Adrenal gland (tissue), 12 donors: ENCODE measurements around the gene SH2D1A. TPM values are rescaled to one million over a fixed set of nuclear protein-coding genes. Genes with fewer than 3 reads are reported as not detected.
"Not testable (repeated sequence)": the region's sequence is repeated elsewhere in the genome, so short reads cannot be mapped to it uniquely, and the experiment has no call there.

Experiments
- DNase-seq, 7 donors: peaks; one replicate each; pipeline ENCODE4 v3.0.0-alpha.2; 2019 to 2020
- H3K27ac ChIP-seq, 5 donors: fragments of 200-600 bp; sonication (generic) in 4 of 5; 1 replicate in 3 of 5; 2 replicates in 2 of 5; pipeline versions ENCODE4 v1.5.1 to v1.8.0; 2016 to 2020; ENCODE audit warnings: mild to moderate bottlenecking in 1 of 5
- H3K27me3 ChIP-seq: fragments of 200-600 bp; 2 replicates; pipeline ENCODE4 v1.8.0; 2021
- H3K36me3 ChIP-seq, 2 donors: fragments of 200-600 bp; replicated peaks in 1 of 2; 1 replicate in 1 of 2; 2 replicates in 1 of 2; pipeline versions ENCODE4 v1.5.1 to v1.8.0; 2018 to 2022
- H3K4me1 ChIP-seq, 2 donors: fragments of 200-600 bp; replicated peaks in 1 of 2; 1 replicate in 1 of 2; 2 replicates in 1 of 2; pipeline versions ENCODE4 v1.5.1 to v1.8.0; 2018 to 2021
- H3K4me3 ChIP-seq, 4 donors: fragments of 200-600 bp; sonication (generic) in 3 of 4; one replicate each; pipeline ENCODE4 v1.5.1; 2016 to 2018
- H3K9me3 ChIP-seq, 3 donors: fragments of 200-600 bp; sonication (generic) in 1 of 3; replicated peaks in 1 of 3; 1 replicate in 2 of 3; 2 replicates in 1 of 3; pipeline versions ENCODE4 v1.5.1 to v1.8.0; 2016 to 2021
- CTCF ChIP-seq, 6 experiments: fragments of 450-650 bp in 4 of 6; fragments of 200-600 bp in 2 of 6; sonication (generic) in 1 of 6; IDR thresholded peaks; 1 replicate in 5 of 6; 2 replicates in 1 of 6; pipeline versions ENCODE4 v1.5.1 to v1.8.0; 2016 to 2021; ENCODE audit warnings: antibody characterized with exemption in 6 of 6, mild to moderate bottlenecking in 2 of 6, moderate library complexity in 1 of 6
- POLR2A ChIP-seq, 2 donors: fragments of 450-650 bp; IDR thresholded peaks; one replicate each; pipeline ENCODE4 v1.6.1; 2017; ENCODE audit warnings: antibody characterized with exemption in 2 of 2, mild to moderate bottlenecking in 2 of 2, moderate library complexity in 1 of 2
- WGBS, 4 donors: extraction: QIAGEN DNeasy Blood & Tissue Kit in 2 of 4; methylation state at CpG; one replicate each; pipeline versions ENCODE4 v1.1.5 to v1.1.7; 2013 to 2017; 5-methylcytosine and 5-hydroxymethylcytosine counted together
- intact Hi-C, 2 donors: fragments of 100-400 bp; cut with DNase I; formaldehyde crosslinking; loops; one replicate each; pipeline versions ENCODE4 v1.14.1 to v1.15.0; 2022 to 2023
- polyA plus RNA-seq, 3 donors: library from polyadenylated mRNA; stranded (reverse); fragments of 200-250 nt in 2 of 3; fragments of 350-450 nt in 1 of 3; fragmentation: Illumina TruSeq in 1 of 3; extraction: RNeasy Lipid Tissue Mini Kit (QIAGEN cat#74804) in 1 of 3; gene quantifications; one replicate each; pipeline ENCODE4 v1.2.3, GENCODE V29; 2013 to 2014
- total RNA-seq, 9 donors: library from RNA; depleted of rRNA in 4 of 9; stranded (reverse); fragments of >200 nt in 4 of 9; fragments of 120-200 nt in 1 of 9; fragmentation: NEBNext Ultra II Directional in 1 of 9; extraction: Animal tissue kit (Norgen Biotek cat#: 25700) in 1 of 9; gene quantifications; one replicate each; pipeline versions ENCODE4 v1.1.0 to v1.2.4, GENCODE V29; 2013 to 2023
- donor health status: healthy with polysubstance abuse.
- donor health status: Bipolar disorder and iron deficiency.
- donor health status: DM: yes; HTN: yes; CAD: no.
- donor health status: DM: no; HTN: no; CAD: no.
- donor health status: DM: no; HTN: no; CAD: no.
- donor health status: DM: yes; HTN: yes; CAD: no.

Gene SH2D1A
- total and polyA plus RNA-seq, 12 donors: 0.06 to 1.4 (median 0.40) TPM; not detected in 3

- WGBS, 4 donors: 53 to 65% (median 60%) methylated on average over 1 of the region's 1 CpG
- intact Hi-C loops: no loop called here
- Histone ChIP-seq H3K27me3 (peaks cover 15% of the 10 kb centered on the region), H3K36me3 (no peaks in the 10 kb centered on the region), H3K4me3 (no peak overlapping the region), H3K9me3 (no peaks in the 10 kb centered on the region), H3K27ac (no peak overlapping the region), H3K4me1 (no peaks in the 10 kb centered on the region)
- DNase-seq: no peak
- TF ChIP-seq CTCF (IDR thresholded peaks at IDR 0.05) (no peak), POLR2A (IDR thresholded peaks at IDR 0.05) (no peak)
Measured at GRCh38 chrX:124407226-124407625, 60.9 kb downstream of the SH2D1A start.

- H3K4me1 ChIP-seq, H3K27ac ChIP-seq, H3K4me3 ChIP-seq, H3K27me3 ChIP-seq, intact Hi-C loops, H3K36me3 ChIP-seq, H3K9me3 ChIP-seq, DNase-seq: not testable (repeated sequence)
- 73 to 94% (median 77%) methylated on average over 4 to 6 of the region's 6 CpGs for WGBS, 4 donors
Measured at GRCh38 chrX:124408380-124408779, 62.0 kb downstream of the SH2D1A start.

- Histone ChIP-seq H3K4me1 (no peaks in the 10 kb centered on the region), H3K27ac (no peak overlapping the region), H3K36me3 (no peaks in the 10 kb centered on the region), H3K4me3 (no peak overlapping the region), H3K9me3 (no peaks in the 10 kb centered on the region), H3K27me3 (no peaks in the 10 kb centered on the region)
- 71 to 88% (median 75%) methylated on average over 6 of the region's 6 CpGs for WGBS, 4 donors
- intact Hi-C loops: no loop called here
- TF ChIP-seq POLR2A (IDR thresholded peaks at IDR 0.05) (no peak), CTCF (IDR thresholded peaks at IDR 0.05) (no peak)
- no peak for DNase-seq
Measured at GRCh38 chrX:124413244-124413643, 66.9 kb downstream of the SH2D1A start.

GRCh38 chrX:124414281-124414680 lies 67.9 kb downstream of the SH2D1A start:
- H3K4me3 ChIP-seq: no peak overlapping the region
- no peaks in the 10 kb centered on the region for H3K27me3 ChIP-seq
- 60 to 84% (median 67%) methylated on average over 3 to 5 of the region's 5 CpGs for WGBS, 4 donors
- intact Hi-C loops: no loop called here
- H3K36me3 ChIP-seq: no peaks in the 10 kb centered on the region
- TF ChIP-seq POLR2A (IDR thresholded peaks at IDR 0.05): no peak
- no peak for TF ChIP-seq CTCF (IDR thresholded peaks at IDR 0.05)
- DNase-seq: no peak
- H3K4me1 ChIP-seq: no peaks in the 10 kb centered on the region
- H3K27ac ChIP-seq: no peak overlapping the region
- H3K9me3 ChIP-seq: no peaks in the 10 kb centered on the region

- no peak for DNase-seq
- no peaks in the 10 kb centered on the region for H3K4me1 ChIP-seq
- intact Hi-C loops: no loop called here
- H3K27ac ChIP-seq: no peak overlapping the region
- H3K4me3 ChIP-seq: no peak overlapping the region
- no peaks in the 10 kb centered on the region for H3K27me3 ChIP-seq
- 66 to 79% (median 71%) methylated on average over 5 of the region's 5 CpGs for WGBS, 4 donors
- H3K36me3 ChIP-seq: no peaks in the 10 kb centered on the region
- H3K9me3 ChIP-seq: no peaks in the 10 kb centered on the region
- TF ChIP-seq CTCF (IDR thresholded peaks at IDR 0.05) (no peak), POLR2A (IDR thresholded peaks at IDR 0.05) (no peak)
Measured at GRCh38 chrX:124415115-124415800, 68.9 kb downstream of the SH2D1A start.
